ENCODE data around the gene SH2D4B.

DNA sequence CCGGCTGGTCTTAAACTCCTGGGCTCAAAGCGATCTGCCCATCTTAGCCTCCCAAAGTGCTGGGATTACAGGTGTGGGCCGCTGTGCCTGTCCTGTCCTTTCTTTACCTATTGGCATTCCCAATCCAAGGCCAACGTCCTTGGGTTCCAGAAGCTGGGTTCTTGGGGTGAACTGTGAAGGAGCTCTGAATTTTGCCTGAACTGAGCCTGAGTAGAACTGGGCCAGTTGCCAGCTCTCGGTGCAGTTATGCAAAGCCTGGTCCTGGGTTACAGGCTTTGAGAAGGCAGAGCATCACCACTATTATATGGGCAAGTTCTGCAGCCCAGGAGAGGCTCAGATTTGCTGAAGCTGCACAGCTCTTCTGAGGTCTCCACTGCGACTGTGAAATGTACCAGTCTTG lies 24.6 kb upstream of the SH2D4B start:
- TF ChIP-seq, protein P1, sequence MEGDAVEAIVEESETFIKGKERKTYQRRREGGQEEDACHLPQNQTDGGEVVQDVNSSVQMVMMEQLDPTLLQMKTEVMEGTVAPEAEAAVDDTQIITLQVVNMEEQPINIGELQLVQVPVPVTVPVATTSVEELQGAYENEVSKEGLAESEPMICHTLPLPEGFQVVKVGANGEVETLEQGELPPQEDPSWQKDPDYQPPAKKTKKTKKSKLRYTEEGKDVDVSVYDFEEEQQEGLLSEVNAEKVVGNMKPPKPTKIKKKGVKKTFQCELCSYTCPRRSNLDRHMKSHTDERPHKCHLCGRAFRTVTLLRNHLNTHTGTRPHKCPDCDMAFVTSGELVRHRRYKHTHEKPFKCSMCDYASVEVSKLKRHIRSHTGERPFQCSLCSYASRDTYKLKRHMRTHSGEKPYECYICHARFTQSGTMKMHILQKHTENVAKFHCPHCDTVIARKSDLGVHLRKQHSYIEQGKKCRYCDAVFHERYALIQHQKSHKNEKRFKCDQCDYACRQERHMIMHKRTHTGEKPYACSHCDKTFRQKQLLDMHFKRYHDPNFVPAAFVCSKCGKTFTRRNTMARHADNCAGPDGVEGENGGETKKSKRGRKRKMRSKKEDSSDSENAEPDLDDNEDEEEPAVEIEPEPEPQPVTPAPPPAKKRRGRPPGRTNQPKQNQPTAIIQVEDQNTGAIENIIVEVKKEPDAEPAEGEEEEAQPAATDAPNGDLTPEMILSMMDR (IDR thresholded peaks at IDR 0.05) = no peak
- TF ChIP-seq REST (IDR thresholded peaks at IDR 0.05; ENCODE audit: insufficient read depth in 1 of 2, low read depth in 2 of 2, low read length in 1 of 2) = no peak
